ENCODE results near the gene CLDN34.
A peak's percentile ranks its signal among the peaks of the same experiment; 100 is the strongest.

CLDN34 gene

DNA sequence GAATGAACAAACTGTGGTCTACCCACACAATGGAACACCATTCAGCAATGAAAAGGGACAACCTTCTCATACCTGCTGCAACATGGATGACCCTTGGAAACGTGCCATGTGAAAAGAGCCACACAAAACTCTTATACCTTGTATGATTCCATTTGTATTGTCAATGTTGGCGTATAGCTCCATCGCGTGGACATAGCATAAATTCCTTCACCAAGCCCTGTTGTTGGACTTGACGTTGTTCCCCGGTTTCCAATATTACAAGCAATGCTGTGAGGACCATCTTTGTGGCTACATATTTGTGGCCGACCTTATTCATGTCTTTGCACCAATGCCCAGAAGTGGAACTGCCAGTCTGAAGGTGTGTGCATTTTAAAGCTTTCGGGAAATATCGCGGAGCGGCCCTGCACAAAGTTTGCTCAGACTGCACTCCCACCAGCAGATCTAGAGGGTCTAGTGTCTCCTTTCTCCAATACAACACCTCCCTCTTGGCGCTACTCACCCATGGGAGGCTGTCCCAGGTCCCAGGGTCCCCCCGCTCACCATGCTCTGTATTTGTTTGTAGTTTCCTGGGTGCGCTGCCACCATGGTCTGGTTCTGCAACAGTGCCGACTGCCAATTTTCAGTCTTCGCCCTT lies at the start of gene CLDN34:
Gene CLDN34, plus strand, starts transcription at position 584 of the 634 bp plus-strand sequence. Its CDS starts 0 bp downstream, at position 584.
- DNase-seq: no peak

GRCh38 chrX:9917861-9918260 lies 49.3 kb upstream of the CLDN34 start:
- DNase-seq: no peak

DNA sequence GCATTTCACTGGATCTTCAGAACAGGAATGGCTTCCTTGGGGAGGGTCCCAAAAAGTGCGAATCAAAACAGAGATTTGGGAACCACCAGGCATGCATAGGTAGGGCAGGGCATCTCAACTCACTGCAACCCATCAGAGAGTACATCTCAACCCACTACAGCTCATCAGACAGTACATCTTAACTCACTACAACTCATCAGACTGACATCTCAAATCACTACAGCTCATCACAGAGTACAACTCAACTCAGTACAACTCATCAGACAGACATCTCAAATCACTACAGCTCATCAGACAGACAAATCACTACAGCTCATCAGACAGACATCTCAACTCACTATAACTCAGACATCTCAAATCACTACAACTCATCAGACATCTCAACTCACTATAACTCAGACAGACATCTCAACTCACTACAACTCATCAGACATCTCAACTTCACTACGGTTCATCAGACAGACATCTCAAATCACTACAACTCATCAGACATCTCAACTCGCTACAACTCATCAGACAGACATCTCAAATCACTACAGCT lies 47.5 kb upstream of the CLDN34 start:
- DNase-seq: no peak

DNA sequence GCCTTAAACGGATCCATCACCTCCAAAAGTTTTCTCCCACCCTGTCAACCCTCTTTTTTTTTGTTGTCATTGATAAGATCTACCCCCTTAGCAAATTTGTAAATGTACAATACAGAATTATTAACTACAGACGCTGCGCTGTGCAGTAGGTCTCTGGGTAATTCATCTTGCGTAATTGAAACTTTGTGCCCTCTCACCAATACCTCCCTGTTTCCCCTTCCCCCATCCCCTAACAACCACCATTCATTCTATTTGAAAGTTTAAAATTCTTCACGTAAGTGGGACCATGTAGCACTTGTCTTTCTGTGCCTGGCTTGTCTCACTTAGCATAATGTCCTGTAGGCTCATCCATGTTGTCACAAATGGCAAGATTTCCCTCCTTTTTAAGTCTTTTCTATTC lies 45.8 kb upstream of the CLDN34 start:
- no peak for DNase-seq

GRCh38 chrX:9923357-9923756 lies 43.8 kb upstream of the CLDN34 start:
- DNase-seq: no peak

DNA sequence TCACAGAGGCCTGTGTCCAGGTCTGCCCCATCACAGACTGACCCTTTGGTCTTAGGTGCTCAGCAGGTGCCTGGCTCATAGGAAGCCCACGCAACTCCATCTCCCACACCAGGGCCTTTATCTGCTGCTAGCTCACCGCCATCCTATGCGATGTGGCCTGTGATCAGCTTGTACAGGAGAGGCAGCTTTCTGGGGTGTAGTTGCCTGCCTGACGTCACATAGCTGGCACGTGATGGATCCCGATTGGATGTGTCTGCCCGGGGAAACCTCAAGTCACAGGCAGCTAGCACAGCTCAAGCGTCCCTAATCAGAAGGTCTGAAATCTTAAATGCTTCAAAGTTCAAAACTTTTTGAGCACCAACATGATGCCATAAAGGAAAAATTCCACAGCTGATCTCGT lies 41.2 kb upstream of the CLDN34 start:
- DNase-seq: no peak

- DNase-seq: peak; percentile 50
Observed at GRCh38 chrX:9927698-9928482, 39.3 kb upstream of the CLDN34 start.

- no peak for DNase-seq
Observed at GRCh38 chrX:9935436-9935835, 31.7 kb upstream of the CLDN34 start.

DNA sequence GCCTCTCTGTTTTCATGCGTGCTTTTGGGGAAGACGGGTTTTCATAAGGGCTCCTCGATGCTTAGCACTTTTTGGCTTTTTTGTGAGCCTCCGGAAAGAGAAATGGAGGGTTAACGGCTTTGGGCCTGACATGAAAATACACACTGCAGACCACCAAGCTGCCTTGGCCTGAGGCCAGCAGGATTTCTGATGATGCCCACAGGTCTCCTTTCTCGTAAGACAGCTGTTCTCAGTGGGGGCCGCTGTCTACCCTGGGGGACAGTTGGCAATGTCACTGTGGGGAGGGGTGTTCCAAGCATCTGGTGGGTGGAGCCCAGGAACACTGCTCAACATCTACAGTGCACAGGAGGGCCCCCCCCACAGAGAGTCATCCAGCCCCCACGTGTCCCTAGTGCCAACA lies 29.4 kb upstream of the CLDN34 start:
- DNase-seq: no peak

- no peak for DNase-seq
Observed at GRCh38 chrX:9938516-9938915, 28.6 kb upstream of the CLDN34 start.

- no peak for DNase-seq
Observed at GRCh38 chrX:9940421-9940820, 26.7 kb upstream of the CLDN34 start.

DNA sequence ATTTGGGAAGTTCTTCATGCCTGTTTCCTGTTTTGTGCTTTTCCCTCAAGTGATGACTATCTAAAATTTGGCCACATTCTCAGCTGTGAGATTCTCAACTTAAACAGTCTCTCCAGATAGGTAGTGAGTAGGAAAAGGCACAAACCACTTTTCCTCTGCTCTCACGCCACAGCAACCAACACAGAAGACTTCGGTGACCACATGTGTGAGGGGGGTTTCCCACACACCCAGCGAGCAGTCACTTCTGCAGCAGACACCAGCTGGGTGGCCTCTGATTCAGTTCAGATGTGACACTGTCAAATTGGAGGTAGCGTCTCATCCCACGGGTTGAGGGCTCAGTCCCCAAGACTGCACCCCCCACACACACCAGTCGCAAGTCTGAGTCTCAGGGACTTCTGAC lies 25.1 kb upstream of the CLDN34 start:
- DNase-seq: no peak

- DNase-seq: no peak
Observed at GRCh38 chrX:9943420-9943819, 23.7 kb upstream of the CLDN34 start.

- no peak for DNase-seq
Observed at GRCh38 chrX:9947131-9947794, 19.9 kb upstream of the CLDN34 start.

GRCh38 chrX:9948406-9948805 lies 18.8 kb upstream of the CLDN34 start:
- no peak for DNase-seq

DNA sequence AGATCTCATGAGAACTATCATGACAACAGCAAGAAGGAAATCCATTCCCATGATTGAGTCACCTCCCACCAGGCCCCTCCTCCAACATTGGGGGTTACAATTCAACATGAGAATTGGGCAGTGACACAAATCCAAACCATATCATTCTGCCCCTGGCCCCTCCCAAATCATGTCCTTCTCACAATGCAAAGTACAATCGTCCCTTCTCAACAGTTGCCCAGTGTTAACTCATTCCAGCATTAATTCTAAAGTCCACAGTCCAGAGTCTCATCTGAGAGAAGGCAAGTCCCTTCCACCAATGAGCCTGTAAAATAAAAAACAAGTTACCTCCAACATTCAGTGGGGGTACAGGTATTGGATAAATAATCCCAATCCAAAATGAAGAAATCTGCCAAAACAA lies 14.9 kb upstream of the CLDN34 start:
- no peak for DNase-seq

DNA sequence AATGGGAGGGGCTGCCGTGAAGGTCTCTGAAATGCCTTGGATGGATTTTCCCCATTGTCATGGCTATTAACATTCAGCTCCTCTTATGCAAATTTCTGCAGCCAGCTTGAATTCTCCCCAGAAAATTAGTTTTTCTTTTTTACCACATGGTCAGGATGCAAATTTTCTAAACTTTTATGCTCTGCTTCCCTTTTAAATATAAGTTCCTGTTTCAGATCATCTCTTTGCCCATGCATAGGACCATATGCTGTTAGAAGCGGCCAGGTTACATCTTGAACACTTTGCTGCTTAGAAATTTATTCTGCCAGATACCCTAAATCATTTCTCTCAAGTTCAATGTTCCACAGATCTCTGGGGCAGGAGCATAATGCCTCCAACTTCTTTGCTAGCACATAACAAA lies 13.8 kb upstream of the CLDN34 start:
- DNase-seq: no peak

GRCh38 chrX:9955506-9955905 lies 11.7 kb upstream of the CLDN34 start:
- DNase-seq: no peak

GRCh38 chrX:9957743-9958142 lies 9.4 kb upstream of the CLDN34 start:
- DNase-seq: no peak

DNA sequence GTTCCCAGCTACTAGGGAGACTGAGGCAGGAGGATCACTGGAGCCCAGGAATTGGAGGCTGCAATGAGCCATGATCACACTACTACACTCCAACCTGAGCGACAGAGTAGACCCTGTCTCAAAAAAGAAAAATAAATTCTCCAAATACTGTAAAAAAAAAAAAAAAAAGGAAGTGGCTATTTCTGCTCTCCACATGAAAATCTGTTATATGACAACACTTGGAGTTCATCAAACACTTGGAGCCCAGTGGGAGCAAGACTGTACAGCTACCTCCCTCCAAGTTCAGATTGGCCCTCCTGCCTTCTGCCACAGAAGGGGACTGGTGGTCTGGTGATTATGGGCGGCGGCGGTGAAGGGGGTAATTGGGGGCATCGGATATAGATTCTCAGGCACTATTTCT lies 9.0 kb upstream of the CLDN34 start:
- DNase-seq: no peak

DNA sequence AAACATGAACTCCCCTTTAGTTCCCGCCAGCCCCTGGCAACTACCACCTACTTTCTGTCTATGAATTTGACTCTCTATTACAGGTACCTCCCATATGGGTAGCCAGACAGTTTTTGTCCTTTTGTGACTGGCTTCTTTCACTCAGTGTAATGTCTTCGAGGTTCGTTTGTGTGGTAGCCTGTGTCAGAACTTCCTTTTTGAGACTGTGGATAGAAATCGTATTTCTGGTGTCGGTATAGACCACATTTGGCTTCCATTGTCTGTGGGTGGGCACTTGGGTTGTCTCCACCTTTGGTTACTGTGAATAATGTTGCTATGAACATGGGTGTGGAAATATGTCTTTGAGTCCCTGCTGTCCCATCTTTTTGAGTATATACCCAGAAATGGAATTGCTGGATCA lies 5.4 kb upstream of the CLDN34 start:
- no peak for DNase-seq

GRCh38 chrX:9977635-9978034 lies 10.5 kb downstream of the CLDN34 start:
- no peak for DNase-seq

GRCh38 chrX:9980401-9980800 lies 13.2 kb downstream of the CLDN34 start:
- DNase-seq: no peak

DNA sequence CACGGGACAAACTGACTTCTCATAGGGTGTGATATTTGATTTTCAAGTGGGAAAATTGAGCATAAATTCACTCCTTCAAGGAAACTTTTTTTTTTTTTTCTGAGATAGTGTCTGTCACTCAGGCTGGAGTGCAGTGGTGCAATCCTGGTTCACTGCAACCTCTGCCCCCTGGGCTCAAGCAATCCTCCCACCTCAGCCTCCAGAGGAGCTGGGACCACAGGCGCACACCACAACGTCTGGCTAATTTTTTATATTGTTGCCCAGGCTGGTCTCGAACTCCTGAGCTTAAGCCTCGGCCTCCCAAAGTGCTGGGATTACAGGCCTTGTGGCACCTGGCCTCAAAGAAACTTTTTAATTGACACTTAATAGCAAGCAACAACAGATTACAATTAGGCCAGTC lies 13.8 kb downstream of the CLDN34 start:
- no peak for DNase-seq

Data from midbrain (tissue), 1 donor.